GM18505 (cell line): ENCODE measurements around the gene HSPB1.
"Not testable (repeated sequence)": the region's sequence is repeated elsewhere in the genome, so short reads cannot be mapped to it uniquely, and the experiment has no call there.

Experiments
- ATAC-seq: cut with Tn5 transposase; IDR thresholded peaks from one replicate; pipeline ENCODE4 v1.9.1; 2021; ENCODE audit not compliant: unreplicated experiment
- POLR2A ChIP-seq: IDR thresholded peaks from 4 replicates; pipeline ENCODE4 v1.6.1; 2011; ENCODE audit warnings: borderline replicate concordance; ENCODE audit not compliant: insufficient read depth, insufficient read length; ENCODE audit errors: extremely low read depth

The HSPB1 gene

DNA sequence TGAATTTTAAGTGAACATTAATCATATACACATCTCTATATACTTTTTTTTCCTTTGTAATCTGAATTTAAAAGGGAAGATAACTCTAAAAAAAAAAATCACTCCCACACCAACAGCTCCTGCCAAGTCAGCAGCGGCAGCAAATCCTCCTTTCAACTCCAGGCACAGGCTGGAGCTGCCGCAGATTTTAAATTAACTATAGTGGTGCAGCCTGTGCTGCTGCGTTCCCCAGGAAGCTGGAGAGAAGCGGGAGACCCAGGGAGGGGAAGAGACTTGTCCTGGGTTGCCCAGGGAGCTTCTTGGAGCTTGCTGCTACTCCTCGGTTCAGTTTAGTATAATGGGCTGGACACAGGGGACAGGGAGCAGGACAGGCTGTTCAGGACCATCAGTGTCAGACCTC lies 32.6 kb upstream of the HSPB1 start:
- ATAC-seq: no peak
- no peak for TF ChIP-seq POLR2A

DNA sequence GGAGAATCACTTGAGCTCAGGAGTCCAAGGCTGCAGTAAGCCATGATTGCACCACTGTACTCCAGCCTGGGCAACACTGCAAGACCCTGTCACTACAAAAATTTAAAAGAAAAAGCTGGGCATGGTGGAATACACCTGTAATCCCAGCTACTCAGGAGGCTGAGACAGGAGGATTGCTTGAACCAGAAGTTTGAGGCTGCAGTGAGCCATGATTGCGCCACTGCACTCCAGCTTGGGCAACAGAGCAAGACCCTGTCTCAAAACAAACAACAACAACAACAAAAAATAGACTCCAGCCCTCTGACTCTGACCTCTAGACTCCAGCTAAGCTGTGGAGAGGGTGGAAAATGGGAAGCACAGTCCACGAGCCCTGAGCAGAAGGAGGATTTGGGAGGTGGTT lies 31.1 kb upstream of the HSPB1 start:
- ATAC-seq: not testable (repeated sequence)

DNA sequence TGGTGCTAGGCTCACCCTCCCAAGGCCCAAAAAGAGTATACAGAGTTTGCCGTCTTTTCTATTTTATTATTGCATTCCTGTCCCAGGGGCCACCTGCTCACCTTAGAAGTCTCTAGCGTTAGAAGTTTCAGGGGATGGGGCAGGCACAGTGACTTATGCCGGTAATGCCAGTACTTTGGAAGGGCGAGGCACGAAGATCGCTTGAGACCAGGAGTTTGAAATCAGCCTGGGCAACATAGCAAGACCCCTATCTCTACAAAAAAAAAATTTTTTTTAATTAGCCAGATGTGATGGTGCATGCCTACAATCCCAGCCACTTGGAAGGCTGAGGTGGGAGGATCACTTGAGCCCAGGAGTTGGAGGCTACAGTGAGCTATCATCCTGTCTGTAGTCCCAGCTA lies 30.3 kb upstream of the HSPB1 start:
- no peak for ATAC-seq
- no peak for TF ChIP-seq POLR2A

DNA sequence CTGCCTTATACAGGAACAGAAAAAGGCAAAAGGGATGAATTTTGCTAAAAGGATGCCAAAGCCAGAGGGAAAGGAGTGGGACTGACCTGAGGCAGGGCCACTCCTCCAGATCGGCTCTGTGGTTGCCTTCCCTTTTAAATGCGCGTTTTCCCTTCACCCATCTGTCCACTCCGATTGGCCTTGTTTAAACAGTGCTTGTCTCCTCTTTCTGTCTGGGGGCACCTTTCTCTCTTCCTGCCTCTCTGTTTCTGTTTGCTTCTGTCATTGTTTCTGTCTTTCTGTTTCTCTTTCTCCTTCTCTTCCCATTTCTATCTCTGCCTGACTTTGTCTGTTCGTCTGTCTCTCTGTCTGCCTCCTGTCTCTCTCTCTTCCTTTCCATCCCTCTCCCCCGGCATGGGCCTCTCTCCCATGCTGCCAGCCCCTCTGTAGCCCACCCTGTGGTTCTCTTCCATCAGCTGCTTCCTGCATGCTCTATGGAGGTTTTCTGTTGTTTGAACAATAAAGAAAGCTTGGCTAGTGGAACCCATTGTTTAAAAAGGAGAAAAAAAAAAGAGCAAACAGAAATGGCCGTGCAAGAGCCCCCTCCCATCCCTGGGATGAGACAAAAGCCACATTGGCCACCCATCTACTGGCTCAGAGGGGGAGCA lies 29.5 kb upstream of the HSPB1 start:
- no peak for ATAC-seq
- TF ChIP-seq POLR2A: no peak

DNA sequence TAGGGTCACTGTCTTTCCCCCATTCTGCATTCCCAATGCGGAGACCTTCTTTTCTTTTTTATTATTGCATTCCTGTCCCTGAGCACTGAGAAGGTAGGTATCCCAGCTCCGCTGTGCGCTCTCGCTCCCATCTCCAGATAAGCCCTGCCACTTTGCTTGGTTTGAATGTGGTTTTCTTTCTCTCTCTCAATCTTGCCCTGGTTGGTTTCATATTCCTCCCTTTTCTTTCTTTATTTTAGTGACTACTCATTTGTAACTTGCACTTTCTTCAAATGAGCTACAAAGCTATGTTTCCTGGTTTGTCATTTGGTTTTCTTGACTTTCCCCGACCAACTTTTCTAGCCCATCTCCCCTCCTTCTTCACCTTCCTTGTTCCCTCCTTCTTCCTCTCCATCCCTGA lies 29.0 kb upstream of the HSPB1 start:
- TF ChIP-seq POLR2A: no peak
- no peak for ATAC-seq

DNA sequence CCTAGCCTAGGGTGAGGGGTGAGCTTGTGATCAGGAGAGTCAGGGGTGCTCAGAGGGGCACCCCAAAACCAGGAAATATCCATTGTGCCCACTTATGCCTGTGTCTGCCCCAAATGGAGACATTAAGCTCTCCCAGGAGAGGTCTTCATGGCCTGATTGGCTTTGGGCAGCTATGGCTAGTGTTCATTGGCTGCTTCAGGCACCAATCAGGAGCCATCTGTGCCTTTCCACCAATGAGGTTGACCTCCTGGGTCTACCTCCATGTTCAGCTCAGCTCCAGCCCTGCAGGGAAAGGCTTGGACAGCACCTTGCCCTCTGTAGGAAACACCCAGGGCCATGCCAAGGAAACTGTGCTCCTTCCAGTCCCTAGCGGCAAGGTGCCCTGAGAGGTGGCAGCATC lies 23.9 kb upstream of the HSPB1 start:
- no peak for ATAC-seq
- no peak for TF ChIP-seq POLR2A

DNA sequence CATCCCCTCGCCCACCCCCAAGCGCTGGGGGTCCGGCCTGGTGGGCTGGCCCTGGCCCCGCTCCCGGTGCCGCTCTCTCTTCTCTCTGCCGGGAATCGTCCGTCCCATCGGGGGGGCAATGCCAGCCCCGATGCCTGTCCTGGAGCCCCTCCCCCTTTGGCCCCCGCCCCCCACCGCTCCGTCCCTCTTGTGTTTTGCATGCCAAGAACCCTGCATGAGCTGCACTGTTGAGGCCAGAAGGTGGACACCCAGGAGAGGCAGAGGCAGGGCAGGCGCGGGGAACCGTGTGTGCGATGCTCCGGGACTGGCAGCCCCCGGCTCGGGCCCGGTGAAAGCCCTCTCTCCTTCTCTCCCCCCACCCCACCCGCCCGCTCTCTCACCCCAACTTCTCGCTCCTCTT lies 22.1 kb upstream of the HSPB1 start:
- ATAC-seq: no peak

DNA sequence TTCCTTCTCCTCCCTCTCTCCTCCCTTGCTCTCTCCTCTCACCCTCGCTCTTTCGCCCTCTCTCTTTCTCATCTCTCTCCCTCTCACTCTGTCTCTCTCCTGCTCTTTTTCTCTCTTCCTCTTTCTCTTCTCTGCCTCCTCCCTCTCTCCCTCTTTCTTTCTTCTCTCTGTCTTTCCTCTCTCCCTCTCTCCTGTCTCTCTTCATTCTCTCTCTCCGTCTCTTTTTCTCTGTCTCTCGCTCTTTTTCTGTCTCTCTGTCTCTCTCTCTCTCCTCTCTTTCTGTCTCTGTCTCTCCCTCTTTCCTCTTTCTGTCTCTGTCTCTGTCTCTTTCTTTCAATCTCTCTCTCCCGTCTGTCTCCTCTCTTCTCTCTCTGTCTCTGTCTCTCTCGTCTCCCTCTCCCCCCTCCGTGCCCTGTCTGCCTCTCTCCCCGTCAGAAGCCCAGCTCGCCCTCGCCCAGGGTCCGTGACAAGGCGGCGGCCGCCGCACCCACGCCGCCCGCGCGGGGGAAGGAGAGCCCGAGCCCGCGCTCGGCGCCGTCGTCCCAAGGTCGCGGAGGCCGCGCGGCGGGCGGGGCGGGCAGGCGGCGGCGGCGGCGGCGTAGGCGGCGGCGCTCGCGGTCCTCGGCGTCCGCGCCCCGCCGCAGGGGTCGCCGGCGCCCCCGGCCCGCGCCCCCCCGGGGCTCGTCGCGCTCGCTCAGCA lies 21.3 kb upstream of the HSPB1 start:
- no peak for TF ChIP-seq POLR2A
- no peak for ATAC-seq

More for the DNA sequence above, 22.1 kb upstream of the HSPB1 start:
- TF ChIP-seq POLR2A: no peak

DNA sequence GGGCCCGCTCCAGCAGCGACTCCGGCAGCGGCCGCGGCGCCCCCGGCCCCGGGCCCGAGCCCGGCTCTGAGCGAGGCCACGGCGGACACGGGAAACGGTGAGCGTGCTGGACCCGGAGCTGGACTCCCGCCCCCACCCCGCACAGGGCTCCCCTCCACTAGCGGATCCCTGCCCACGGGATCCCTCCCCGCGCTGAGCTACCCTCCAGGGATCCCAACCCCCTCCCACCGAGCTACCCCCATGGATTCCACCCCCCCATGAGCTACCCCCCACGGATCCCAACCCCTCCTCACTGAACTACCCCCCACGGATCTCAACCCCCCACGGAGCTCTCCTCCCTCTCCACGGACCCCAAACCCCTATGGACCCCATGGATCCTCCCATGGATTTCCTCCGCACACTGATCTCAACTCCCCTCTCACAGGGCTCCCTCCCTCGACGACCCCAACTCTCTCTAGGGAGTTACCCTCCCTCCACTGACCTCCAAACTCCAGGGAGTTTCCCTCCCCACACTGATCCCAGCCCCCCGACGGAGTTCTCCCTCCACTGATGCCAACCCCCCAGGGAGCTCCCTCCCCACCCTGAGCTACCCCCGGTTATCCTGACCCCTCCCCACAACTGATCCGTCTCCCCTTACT lies 20.6 kb upstream of the HSPB1 start:
- ATAC-seq: no peak
- no peak for TF ChIP-seq POLR2A

DNA sequence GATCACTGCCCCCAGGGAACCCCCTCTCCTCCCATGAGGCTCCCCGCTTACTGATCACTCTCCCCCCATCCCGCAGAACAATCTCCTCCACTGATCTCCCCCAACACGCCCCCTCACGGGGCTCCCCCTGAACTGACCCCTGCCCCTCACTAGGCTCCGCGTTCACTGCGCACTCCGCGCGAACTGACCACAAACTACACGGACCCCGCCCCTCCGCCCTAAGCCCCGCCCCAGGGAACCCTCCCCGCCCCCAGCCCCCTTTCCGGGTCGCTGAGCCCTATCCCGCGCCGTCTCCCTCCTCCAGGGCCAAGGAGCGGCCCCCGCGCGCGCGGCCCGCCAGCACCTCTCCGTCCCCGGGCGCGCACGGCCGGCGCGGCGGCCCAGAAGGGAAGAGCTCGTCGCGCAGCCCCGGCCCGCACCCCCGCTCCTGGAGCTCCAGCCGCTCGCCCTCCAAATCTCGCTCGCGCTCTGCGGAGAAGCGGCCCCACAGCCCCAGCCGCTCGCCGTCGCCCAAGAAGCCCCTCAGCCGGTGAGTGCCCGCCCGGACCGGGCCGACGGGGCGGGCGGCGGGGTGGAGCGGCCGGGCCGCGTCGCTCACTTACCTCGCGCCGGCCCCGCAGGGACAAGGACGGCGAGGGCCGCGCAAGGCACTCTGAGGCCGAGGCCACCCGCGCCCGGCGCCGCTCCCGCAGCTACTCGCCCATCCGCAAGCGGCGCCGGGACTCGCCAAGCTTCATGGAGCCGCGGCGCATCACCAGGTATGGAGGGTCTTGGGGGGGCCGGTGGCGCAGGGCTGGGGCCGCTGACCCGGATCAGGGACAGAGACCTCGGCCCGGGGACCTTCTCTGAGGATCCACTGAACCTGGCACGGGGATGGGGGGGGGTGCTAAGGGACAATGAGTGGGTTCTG lies 19.9 kb upstream of the HSPB1 start:
- ATAC-seq: no peak
- no peak for TF ChIP-seq POLR2A

DNA sequence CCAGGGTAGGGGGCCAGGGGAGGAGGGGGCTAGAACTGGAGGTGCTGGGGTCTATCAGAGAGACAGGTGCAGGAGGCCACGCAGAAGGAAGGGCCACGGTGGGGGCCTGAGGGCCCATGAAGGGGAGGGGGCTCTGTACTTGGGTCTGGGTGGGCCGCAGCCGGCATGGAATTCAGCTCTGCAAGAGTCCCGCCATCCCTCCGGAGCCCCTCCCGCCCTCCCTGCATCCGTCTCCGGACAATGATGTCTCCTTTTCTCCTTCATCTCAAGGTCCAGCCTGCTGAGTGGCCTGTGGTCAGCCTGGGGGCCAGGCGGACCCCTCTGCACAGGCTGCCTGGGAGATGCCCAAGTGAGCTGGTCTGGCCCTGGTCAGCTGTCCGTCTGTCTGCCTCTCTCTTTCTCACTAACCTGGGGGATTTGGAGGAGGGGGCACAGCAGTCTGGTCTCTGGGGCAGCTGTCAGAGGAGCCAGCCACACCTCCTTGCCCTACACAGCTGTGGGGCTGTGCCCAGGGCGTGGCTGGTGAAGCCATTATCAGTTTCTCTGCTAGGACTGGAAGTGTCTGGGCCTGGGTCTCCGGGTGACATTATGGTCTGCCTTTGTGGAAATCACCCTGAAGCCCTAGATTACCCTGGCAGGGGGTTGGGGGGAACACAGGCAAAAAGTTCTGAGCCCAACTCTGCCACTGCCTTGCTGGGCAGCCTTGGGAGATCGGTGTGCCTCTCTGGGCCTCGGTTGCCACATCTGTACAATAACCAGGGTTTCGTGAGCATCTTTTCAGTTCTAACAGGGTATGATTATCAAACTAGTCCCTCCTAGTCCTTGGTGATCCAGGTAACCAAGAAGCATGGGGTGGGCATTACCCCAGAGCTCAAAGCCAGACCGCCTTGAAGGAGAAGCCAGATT lies 19.0 kb upstream of the HSPB1 start:
- TF ChIP-seq POLR2A: no peak
- ATAC-seq: no peak

DNA sequence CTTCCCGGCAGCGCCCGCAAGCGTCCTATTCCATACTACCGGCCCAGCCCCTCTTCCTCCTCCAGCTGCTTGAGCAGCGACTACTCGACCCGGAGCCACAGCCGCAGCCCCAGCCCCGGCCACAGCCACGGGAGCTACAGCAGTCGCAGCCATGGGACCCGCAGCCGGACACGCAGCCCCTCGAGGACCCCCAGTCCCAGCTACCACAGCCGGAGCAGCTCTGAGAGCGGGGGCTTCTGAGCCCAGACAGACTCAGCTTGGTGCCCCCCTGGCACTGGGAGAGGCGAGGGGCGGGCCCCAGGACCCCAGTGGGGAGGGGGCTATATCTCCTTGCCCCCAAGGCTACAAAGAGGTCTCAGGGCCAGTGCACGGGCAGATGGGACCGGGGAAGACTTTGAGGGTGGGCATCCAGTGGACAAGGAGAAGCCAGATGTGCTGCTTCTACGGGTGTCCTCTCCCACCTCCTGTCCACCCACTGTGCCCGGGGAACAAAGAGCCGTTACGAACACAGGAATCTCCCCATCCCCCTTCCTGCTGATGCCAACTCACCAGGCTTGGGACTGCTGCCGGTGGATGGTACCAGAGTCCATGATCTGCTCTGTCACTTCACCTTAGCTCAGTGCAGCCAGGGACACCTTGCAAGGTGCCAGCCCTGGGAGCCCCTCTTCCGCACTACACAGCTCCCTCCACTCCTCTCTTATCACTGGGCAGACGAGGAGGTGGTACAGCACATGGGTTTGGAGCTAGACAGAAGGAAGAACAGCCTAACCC lies 16.7 kb upstream of the HSPB1 start:
- ATAC-seq: no peak
- no peak for TF ChIP-seq POLR2A
